ENCODE results near the gene CXorf66.

- no peak for TF ChIP-seq POLR2A (IDR thresholded peaks at IDR 0.05)
- TF ChIP-seq, protein P1, sequence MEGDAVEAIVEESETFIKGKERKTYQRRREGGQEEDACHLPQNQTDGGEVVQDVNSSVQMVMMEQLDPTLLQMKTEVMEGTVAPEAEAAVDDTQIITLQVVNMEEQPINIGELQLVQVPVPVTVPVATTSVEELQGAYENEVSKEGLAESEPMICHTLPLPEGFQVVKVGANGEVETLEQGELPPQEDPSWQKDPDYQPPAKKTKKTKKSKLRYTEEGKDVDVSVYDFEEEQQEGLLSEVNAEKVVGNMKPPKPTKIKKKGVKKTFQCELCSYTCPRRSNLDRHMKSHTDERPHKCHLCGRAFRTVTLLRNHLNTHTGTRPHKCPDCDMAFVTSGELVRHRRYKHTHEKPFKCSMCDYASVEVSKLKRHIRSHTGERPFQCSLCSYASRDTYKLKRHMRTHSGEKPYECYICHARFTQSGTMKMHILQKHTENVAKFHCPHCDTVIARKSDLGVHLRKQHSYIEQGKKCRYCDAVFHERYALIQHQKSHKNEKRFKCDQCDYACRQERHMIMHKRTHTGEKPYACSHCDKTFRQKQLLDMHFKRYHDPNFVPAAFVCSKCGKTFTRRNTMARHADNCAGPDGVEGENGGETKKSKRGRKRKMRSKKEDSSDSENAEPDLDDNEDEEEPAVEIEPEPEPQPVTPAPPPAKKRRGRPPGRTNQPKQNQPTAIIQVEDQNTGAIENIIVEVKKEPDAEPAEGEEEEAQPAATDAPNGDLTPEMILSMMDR (IDR thresholded peaks at IDR 0.05) = no peak
Observed at GRCh38 chrX:139932073-139932900, 33.0 kb downstream of the CXorf66 start.

All from Peyer's patch (tissue), 4 donors.